ENCODE measurements around the gene TRAPPC5.

Gene TRAPPC5

DNA sequence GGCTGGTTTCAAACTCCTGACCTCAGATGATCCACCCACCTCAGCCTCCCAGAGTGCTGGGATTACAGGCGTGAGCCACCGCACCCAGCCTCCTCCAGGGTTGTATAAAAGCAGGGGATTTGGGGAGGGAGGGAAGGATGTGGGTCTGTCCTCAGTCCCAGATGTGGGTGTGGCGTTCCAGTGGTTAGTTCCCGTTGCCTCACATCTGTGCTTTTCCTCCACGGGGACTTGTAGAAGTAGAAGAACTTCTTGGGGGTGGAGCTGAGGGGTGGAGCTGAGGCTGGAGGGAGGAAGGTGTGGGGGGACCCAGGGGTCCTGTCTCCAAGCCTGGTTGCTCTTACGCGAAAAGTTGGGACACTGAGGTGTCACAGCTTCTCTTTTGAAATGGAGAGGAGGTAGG, 4.3 kb upstream of the TRAPPC5 start:
- no peak overlapping the region for H3K4me3 ChIP-seq (replicated peaks; ENCODE audit: low read depth, low read length)
- TF ChIP-seq, protein P1, sequence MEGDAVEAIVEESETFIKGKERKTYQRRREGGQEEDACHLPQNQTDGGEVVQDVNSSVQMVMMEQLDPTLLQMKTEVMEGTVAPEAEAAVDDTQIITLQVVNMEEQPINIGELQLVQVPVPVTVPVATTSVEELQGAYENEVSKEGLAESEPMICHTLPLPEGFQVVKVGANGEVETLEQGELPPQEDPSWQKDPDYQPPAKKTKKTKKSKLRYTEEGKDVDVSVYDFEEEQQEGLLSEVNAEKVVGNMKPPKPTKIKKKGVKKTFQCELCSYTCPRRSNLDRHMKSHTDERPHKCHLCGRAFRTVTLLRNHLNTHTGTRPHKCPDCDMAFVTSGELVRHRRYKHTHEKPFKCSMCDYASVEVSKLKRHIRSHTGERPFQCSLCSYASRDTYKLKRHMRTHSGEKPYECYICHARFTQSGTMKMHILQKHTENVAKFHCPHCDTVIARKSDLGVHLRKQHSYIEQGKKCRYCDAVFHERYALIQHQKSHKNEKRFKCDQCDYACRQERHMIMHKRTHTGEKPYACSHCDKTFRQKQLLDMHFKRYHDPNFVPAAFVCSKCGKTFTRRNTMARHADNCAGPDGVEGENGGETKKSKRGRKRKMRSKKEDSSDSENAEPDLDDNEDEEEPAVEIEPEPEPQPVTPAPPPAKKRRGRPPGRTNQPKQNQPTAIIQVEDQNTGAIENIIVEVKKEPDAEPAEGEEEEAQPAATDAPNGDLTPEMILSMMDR (IDR thresholded peaks at IDR 0.05; ENCODE audit: low read length, missing control alignments), result no peak
- no peak for DNase-seq (ENCODE audit: low read depth)

DNA sequence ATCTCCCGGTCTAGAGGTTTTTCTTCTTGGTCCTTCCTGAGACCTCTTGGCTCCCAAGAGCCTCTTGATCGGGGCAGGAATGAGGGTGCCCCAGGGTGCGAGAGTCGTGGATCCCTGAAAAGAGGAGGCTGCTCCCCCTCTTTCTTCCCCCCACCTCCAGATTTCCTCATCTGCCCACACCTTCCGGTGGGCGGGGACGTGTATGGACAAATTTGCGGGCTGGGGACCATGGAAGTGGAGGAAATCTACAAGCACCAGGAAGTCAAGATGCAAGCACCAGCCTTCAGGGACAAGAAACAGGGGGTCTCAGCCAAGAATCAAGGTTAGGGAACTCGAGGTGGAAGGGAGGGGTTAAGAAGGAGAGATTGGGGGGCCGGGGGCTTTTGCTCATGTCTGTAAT, 3.8 kb upstream of the TRAPPC5 start, which contains the start of gene MCEMP1:
Gene MCEMP1 (plus strand): TSS at position 237 of the 400 bp plus-strand sequence. CDS start 31 bp downstream, at position 268.
- DNase-seq (ENCODE audit: low read depth), result no peak
- TF ChIP-seq, protein P1 (IDR thresholded peaks at IDR 0.05; ENCODE audit: low read length, missing control alignments), result no peak
- no peak within 1 kb of the TSS for H3K4me3 ChIP-seq (replicated peaks; ENCODE audit: low read depth, low read length)

GRCh38 chr19:7677669-7678311, 2.8 kb upstream of the TRAPPC5 start:
- no peak overlapping the region for H3K4me3 ChIP-seq (replicated peaks; ENCODE audit: low read depth, low read length)
- TF ChIP-seq, protein P1 (IDR thresholded peaks at IDR 0.05; ENCODE audit: low read length, missing control alignments), result no peak
- DNase-seq (ENCODE audit: low read depth), result no peak

GRCh38 chr19:7678971-7679751, 1.5 kb upstream of the TRAPPC5 start:
- no peak overlapping the region for H3K4me3 ChIP-seq (replicated peaks; ENCODE audit: low read depth, low read length)
- TF ChIP-seq, protein P1 (IDR thresholded peaks at IDR 0.05; ENCODE audit: low read length, missing control alignments), result no peak
- DNase-seq (ENCODE audit: low read depth), result no peak

DNA sequence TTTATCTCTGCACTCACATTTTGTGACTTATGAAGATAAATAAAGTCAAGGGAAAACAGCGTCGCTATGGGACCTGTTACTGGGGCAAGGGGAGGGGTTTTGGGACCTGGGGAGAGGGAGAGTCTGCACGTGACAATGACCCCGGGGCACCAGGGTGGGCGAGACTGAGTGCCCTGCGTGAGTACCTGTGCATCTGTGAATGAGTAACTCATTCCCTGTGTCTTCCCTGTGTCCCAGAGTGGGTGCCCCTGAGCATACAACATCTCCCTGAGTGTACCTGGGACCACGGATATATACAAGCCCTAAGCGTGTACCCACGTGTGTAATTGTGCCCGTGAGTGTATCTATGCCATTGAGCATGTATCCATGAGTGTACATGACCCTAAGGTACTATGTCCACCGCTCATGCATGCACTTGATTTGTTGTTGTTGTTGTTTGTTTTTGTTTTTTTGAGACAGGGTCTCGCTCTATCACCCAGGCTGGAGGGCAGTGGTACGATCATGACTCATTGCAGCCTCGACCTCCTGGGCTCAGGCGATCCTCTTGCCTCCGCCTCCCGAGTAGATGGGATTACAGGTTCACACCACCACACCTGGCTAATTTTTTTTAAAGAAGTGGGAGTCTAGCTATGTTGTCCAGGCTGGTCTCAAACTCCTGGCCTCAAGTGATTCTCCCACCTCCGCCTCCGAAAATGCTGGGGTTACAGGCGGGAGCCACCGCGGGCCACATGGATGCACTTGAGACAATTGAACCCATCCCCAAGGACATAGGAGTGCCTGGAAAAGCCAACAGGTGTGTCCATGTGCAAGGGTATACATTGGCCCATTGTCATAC, 645 bp upstream of the TRAPPC5 start:
- TF ChIP-seq, protein P1 (IDR thresholded peaks at IDR 0.05; ENCODE audit: low read length, missing control alignments), result no peak
- no peak for DNase-seq (ENCODE audit: low read depth)
- peak overlapping the region; percentile 2 for H3K4me3 ChIP-seq (replicated peaks; ENCODE audit: low read depth, low read length)

DNA sequence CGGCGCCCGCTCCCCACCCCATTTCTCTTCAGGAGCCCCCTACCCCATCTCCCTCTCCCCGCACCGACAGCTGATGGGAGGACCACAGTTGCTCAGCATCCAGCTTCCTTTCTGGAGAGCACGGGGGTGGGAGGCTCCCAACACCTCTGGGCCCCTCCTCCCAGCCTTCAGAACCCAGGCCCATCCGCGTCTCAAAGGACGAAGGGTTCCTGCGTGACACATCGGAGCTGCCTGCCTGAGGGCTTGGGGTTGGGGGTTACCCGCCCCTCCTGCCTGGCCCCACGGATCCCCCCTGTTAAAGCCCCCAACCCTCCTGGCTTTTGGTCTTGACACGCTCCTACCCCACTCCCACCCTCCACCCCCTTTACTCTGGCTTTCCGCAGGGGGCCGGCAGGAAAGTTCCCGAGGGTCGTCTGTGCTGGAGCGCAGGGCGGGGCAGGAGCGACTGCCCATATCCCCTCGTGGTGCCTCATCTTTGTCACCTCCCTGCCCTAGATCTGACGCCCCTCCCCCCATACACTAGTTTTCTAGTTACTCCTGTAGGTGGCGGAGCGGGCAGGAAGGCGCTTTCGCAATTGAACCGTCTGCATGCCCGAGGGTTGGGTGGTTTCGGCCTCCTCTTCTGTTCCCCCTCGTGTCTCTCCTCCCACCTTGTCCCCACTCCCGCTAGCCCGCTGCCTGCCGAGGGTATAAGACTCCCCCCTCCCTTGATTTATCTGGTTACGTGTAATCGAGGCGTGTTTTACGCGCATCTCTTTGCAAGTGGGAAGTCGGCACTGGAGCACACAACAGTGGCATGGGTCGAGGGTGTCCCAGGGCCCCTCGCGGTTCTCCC, 924 bp downstream of the TRAPPC5 start:
- DNase-seq (ENCODE audit: low read depth), result peak; percentile 80
- TF ChIP-seq, protein P1 (IDR thresholded peaks at IDR 0.05; ENCODE audit: low read length, missing control alignments), result peak; percentile 66
- H3K4me3 ChIP-seq (replicated peaks; ENCODE audit: low read depth, low read length), result peak overlapping the region; percentile 94

Measured in fibroblast of pulmonary artery (primary cell).